Fibroblast of skin of left quadriceps (primary cell): ENCODE data around the gene BCL6.
A peak's percentile ranks its signal among the peaks of the same experiment; 100 is the strongest.

Experiments
- DNase-seq, 2 experiments: peaks; one replicate each; pipeline ENCODE4 v3.0.0-alpha.2; 2013; ENCODE audit warnings: low read depth in 2 of 2

BCL6 gene

GRCh38 chr3:187762792-187763191, 17.5 kb upstream of the BCL6 start:
- DNase-seq, result no peak

- DNase-seq, result no peak
Observed at GRCh38 chr3:187759601-187760000, 14.3 kb upstream of the BCL6 start.

DNA sequence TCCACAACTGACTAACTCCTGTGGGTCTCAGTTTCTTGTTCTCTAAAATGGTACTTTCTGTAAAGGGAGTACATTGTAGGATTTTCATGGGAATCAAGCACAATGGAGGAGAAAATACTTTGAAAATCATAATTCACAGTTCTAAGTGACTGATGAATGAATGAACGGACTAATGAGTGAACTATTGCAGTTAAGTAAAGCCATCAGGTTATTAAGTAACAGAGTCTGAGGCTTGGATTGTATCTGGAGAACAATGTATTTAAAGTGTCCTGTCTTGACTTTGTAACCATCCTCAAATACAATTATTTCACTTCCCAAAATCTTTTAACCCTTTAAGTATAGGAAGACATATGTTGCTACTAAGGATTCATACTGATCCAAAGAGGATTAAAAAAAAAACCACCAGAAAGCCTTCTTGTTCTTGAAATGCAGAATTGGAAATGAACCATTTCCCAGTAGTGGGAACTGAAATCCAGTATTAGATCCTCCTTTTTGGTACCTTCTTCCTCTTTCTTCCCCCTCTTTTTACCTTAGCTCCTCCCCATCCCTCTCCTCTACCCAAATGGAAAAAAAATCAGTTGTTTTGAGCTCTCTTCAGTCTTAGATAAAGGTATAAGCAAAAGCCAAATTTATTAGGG, 13.2 kb upstream of the BCL6 start:
- DNase-seq, result no peak

DNA sequence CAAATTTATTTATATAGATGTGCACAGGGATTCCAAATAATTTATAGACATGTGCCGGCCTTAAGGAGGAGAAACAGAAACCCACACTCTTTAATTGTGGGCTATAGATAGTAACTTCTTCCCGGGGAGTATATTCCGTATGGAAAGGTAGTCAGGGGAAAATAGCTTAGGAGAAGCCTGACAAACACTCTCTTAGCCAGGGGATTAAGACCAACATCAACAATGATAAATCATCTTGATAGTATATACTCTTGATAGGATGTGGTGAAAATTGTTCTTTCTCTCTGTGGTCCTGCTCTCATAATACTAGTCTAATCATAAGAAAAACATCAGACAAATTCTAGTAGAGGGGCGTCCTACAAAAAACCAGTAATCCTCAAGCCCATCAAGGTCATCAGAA, 8.2 kb upstream of the BCL6 start:
- no peak for DNase-seq

DNA sequence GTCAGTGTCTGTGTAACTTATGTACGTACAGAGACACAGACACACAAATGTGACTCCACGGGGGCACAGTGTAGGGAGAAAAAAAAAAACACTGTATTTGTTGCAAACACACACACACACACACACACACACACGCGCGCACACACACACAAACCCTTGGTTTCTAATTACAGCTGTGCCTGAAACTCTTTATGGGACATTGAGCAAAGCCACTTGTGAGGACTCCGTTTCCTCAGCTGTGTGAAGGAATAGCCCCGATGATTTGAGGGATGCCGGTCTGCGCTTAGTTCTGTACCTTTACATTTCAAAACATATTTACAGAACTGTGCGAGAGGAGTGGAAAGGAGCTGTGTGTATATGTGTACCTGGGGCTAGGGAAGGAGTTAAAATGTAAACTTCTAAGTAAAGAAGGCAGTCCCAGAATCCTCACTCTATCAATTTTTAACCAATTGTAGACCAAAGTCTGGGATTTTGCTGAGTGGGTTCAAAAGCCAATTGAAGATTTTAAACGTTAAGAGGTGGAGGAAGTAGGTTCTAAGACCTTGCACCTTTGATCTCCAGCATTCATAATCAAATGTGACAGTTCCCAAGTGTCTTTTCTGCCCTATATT, 5.3 kb upstream of the BCL6 start:
- DNase-seq, result no peak

- DNase-seq, result no peak
Observed at GRCh38 chr3:187750006-187750512, 4.8 kb upstream of the BCL6 start.

- peak; percentile 74 to 77 for DNase-seq
Observed at GRCh38 chr3:187748050-187748481, 2.8 kb upstream of the BCL6 start.

DNA sequence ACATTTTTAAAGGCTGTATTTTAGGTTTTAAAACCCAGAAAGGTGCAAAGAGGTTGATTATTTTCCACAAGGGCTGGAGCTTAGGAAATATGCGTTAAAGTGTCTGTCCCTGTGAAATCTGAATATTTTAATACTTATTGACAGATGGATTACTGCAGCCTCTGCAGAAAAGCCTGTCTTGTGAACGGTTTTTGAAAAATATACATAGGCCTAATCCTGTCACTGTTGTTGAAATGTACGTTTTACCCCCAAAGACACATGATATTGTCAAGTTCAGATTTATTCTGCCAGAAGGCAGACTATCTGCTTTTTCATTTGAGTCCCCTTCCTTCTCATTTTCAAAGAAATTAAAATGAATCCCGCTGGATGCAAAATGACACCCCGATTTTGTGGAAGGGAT, 2.2 kb upstream of the BCL6 start:
- no peak for DNase-seq

- no peak for DNase-seq
Observed at GRCh38 chr3:187746442-187747281, 1.4 kb upstream of the BCL6 start.

- no peak for DNase-seq
Observed at GRCh38 chr3:187746059-187746441, 782 bp upstream of the BCL6 start.

DNA sequence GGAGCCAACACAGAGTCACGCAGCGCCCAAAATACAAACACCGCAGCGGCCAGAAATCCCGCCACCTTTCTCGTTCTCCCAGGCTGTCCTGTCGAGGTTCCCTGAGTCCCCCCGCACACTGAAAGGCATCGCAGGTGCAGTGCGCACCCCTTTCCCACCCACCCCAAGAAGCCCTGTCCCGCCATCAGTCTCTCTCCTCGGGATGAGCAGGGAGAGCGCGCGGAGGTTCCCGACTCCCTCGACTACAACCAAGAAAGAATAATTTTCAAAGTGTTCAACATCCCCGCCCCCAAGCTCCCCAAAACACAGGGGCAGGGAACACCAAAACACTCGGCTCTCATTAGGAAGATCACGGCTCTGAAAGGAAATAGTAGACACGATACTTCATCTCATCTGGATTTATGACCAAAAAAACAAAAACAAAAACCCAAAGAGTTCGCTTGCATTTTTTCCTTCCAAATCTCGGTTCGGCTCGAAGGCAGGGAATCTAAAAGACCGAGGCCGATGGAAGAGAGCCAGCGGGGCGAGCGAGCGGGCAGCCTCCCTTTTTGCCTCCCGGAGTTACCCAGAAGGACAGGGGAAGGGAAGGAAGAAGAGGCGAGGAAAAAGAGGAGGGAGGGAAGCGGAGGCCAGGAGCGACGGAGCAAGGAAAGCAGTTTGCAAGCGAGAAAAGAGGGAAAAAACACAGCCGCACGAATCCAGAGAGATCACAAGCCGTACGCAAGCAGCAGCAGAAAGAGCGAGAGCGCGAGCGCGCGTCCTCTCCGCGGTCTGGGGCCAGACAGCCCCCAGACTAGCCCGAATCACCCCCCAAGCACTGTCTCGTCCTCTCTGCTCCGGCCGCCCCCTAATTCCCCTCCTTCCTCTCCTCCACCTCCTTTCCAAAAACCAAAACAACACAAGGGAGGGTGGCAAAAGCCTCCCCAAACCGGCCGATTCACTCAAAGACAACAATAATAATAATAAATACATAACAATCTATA, 808 bp downstream of the BCL6 start:
- no peak for DNase-seq

GRCh38 chr3:187743195-187744141, 1.8 kb downstream of the BCL6 start:
- no peak for DNase-seq

- no peak for DNase-seq
Observed at GRCh38 chr3:187742351-187743171, 2.7 kb downstream of the BCL6 start.

GRCh38 chr3:187741403-187742350, 3.6 kb downstream of the BCL6 start:
- peak in 1 of 2 experiments; percentile 61 for DNase-seq

- DNase-seq, result peak; percentile 85
Observed at GRCh38 chr3:187740421-187741399, 4.6 kb downstream of the BCL6 start.

GRCh38 chr3:187739561-187740332, 5.5 kb downstream of the BCL6 start:
- peak; percentile 77 to 81 for DNase-seq
